Bronchial epithelial cell (primary cell): ENCODE results near the gene MLH3. TPM values are rescaled to one million over a fixed set of nuclear protein-coding genes. Genes with fewer than 3 reads are reported as not detected.

Source experiments
- DNase-seq: peaks from one replicate; pipeline ENCODE4 v3.0.0-alpha.2; 2010; ENCODE audit warnings: low read depth
- FAIRE-seq: peaks from 2 replicates; lab custom pipeline; 2011; peaks lifted over from hg19 to GRCh38; lab: Jason Lieb, UNC
- H3K27me3 ChIP-seq: 2 replicates; pipeline ENCODE4 v1.5.1; 2011; ENCODE audit warnings: low read length; ENCODE audit not compliant: control insufficient read depth, insufficient read depth
- H3K36me3 ChIP-seq: 2 replicates; pipeline ENCODE4 v1.5.1; 2011; ENCODE audit warnings: low read length; ENCODE audit not compliant: control insufficient read depth, insufficient read depth
- H3K4me3 ChIP-seq: 2 replicates; pipeline ENCODE4 v1.5.1; 2011; ENCODE audit warnings: mild to moderate bottlenecking, low read depth, low read length, control low read depth
- total RNA-seq: library from RNA; depleted of rRNA; stranded (reverse); fragments of >200 nt; gene quantifications from 2 replicates; pipeline ENCODE4 v1.2.1, GENCODE V29; 2014
- TF ChIP-seq, protein P1 (sequence below): IDR thresholded peaks from 2 replicates; pipeline ENCODE4 v1.5.1; 2011; ENCODE audit warnings: mild to moderate bottlenecking, moderate library complexity, low read length, control low read depth, inconsistent platforms; ENCODE audit not compliant: insufficient read depth, severe bottlenecking

The MLH3 gene
- total RNA-seq, 1 donor from 2014 or later: 24.0 TPM

DNA sequence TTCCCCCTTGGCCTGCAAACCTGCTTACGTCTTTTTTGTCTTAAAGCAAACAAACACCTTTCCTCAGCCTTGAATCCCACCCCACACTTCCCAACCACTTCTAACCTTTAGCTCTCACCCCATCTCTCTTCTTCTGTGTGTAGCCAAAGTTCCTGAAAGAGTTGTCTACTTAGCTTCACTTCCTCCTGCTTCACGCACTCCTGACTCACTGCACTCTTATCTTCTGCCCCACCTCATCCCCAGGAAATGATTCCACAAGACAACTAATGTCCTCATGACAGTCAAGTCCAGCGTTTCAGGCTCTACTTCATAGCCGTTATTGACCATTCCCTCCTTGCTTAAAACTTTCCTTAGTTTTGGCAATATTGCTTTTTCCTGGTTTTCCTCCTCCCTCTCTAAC, 26.2 kb downstream of the MLH3 start:
- DNase-seq (peak; percentile 71), FAIRE-seq (no peak)
- Histone ChIP-seq H3K27me3 (no peaks in the 10 kb centered on the region), H3K36me3 (peaks cover 4% of the 10 kb centered on the region), H3K4me3 (no peak overlapping the region)
- TF ChIP-seq, protein P1, sequence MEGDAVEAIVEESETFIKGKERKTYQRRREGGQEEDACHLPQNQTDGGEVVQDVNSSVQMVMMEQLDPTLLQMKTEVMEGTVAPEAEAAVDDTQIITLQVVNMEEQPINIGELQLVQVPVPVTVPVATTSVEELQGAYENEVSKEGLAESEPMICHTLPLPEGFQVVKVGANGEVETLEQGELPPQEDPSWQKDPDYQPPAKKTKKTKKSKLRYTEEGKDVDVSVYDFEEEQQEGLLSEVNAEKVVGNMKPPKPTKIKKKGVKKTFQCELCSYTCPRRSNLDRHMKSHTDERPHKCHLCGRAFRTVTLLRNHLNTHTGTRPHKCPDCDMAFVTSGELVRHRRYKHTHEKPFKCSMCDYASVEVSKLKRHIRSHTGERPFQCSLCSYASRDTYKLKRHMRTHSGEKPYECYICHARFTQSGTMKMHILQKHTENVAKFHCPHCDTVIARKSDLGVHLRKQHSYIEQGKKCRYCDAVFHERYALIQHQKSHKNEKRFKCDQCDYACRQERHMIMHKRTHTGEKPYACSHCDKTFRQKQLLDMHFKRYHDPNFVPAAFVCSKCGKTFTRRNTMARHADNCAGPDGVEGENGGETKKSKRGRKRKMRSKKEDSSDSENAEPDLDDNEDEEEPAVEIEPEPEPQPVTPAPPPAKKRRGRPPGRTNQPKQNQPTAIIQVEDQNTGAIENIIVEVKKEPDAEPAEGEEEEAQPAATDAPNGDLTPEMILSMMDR: no peak

DNA sequence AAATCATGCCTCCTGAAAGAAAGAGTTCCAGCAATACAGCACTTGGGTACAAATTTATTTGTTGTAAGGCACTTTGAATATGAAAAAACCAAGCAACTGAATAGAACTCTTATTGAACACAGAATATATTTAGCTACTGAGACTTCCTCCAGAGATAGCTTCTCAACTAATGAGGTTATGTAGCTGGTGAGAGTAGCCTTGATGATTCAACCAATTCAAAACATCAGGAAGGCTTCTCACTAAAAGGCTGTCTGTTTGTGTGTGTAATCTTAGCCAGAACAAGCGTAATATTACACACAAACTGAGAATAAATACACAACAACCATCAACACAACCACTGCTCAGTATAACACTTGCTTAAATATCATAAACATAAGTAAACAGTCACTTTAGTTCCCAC, 28.2 kb downstream of the MLH3 start:
- DNase-seq: no peak
- no peak overlapping the region for H3K4me3 ChIP-seq
- FAIRE-seq: no peak
- no peaks in the 10 kb centered on the region for H3K27me3 ChIP-seq
- H3K36me3 ChIP-seq: peaks cover 7% of the 10 kb centered on the region
- TF ChIP-seq, protein P1: no peak

DNA sequence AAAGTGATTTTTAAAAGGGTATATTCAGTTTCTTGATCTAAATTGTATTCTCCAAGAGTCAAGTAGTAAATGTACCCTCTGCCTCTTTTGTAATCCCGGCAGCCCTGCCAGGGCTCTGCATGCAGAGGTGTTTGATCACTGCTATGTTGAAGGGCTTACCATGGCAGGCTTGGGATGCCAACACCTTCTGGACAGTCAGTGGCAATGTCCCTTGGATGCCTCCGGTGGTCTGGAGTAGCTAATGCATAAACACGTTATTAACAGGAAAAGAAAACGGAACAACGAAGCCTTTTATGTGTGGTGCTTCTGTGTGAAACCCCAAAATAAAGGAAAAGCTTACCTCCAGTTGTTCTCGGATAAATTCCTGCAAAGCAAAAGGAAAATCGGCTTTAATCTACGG, 28.6 kb downstream of the MLH3 start:
- peaks cover 8% of the 10 kb centered on the region for H3K36me3 ChIP-seq
- no peak overlapping the region for H3K4me3 ChIP-seq
- TF ChIP-seq, protein P1: peak; percentile 24
- no peak for DNase-seq
- FAIRE-seq: no peak
- H3K27me3 ChIP-seq: no peaks in the 10 kb centered on the region

DNA sequence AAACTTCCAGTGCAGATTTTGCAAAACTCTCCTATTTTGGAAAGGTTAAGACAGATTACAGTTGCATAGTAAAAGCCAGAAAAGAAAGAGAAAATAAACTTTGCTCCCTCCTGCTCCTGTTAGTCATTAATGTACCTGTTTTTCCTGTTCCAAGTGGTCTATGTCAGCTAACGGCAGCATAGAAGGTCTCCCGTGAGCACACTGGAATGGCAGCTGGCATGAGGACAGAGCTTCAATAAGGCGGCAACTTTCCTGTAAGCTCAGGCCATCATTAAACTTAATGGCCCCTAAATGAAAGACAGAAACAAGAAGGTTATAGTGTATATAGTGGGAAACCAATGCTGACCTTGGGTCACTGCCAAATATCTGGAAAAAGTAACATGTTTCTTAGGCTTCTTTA, 32.6 kb downstream of the MLH3 start:
- peak; percentile 55 for DNase-seq
- H3K27me3 ChIP-seq: no peaks in the 10 kb centered on the region
- H3K36me3 ChIP-seq: peaks cover 13% of the 10 kb centered on the region
- no peak overlapping the region for H3K4me3 ChIP-seq
- TF ChIP-seq, protein P1: no peak
- FAIRE-seq: no peak

DNA sequence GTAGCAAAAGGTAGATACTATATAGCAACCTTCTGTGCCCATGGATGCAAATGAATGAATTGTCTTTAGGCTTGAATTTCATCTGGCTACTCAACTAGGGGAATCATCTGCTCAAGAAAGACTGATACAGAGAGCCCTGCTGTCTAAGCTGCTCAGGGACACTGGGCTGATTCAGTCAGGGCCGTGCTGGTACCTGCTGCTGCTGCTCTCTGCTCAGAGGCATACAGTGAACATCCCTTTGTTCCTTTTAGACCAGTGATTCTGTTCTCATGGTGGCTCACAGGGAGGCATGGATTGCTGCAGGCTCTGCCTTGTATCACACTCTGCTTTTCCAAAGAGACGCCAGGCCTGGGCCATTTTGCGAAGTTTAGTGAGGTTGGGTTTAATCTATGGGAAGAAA, 34.5 kb downstream of the MLH3 start:
- FAIRE-seq (peak; percentile 43), DNase-seq (no peak)
- TF ChIP-seq, protein P1: no peak
- Histone ChIP-seq H3K36me3 (peaks cover 10% of the 10 kb centered on the region), H3K4me3 (no peak overlapping the region), H3K27me3 (no peaks in the 10 kb centered on the region)

DNA sequence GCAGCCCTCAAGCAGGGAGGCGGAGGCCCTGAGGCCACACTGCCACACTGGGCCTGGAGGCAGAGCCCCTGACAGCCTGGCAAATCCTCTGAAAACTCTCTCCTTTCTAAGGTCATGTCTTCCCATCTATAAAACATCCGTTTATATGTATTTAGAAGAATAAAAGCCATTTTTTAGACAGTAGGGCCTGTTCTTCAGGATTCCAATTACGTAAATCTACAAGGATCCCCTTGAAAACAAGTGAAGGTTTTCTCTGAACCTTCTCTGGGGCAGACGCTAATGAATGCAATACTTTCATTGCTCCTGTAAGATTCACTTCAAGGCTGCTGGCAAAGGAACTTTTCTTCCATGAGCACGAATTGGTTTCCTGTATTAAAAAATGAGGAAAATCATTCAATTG, 35.8 kb downstream of the MLH3 start:
- FAIRE-seq (no peak), DNase-seq (no peak)
- Histone ChIP-seq H3K4me3 (no peak overlapping the region), H3K27me3 (no peaks in the 10 kb centered on the region), H3K36me3 (peaks cover 10% of the 10 kb centered on the region)
- TF ChIP-seq, protein P1: no peak
